HG03175 (cell line): ENCODE results near the gene BSCL2.
"Not testable (repeated sequence)": the region's sequence is repeated elsewhere in the genome, so short reads cannot be mapped to it uniquely, and the experiment has no call there.

ENCODE experiments used
- ATAC-seq: cut with Tn5 transposase; IDR thresholded peaks from one replicate; pipeline ENCODE4 v1.9.1; 2021; ENCODE audit warnings: mild to moderate bottlenecking, moderate library complexity; ENCODE audit not compliant: unreplicated experiment

The BSCL2 gene

DNA sequence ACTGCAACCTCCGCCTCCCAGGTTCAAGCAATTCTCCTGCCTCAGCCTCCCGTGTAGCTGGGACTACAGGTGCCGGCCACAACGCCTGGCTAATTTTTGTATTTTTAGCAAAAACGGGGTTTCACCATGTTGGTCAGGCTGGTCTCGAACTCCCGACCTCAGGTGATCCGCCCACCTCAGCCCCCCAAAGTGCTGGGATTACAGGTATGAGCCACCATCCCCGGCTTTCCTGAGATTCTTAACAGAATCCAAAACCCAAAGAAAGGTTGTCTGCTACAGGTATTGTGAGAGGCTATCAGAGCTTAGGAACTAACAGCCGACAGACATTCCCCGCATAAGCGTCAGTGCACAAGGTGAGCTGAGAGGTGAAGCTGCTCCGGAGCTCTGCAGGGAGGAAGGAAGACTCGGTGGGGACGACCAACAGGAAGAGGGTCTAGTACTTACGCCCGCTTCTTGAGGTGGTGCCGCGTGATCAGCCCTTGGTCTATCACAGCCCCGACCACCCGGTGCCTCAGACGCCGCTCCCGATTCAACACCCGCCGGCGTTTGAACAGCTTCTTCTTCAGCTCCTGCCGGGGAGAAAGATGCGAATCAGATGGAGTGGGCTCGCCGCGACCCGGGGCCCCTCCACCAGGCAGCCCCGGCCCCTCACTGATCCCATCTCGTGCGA lies 42.7 kb downstream of the BSCL2 start:
- ATAC-seq, result peak; percentile 41

- no peak for ATAC-seq
Observed at GRCh38 chr11:62656796-62657429, 50.3 kb downstream of the BSCL2 start.

DNA sequence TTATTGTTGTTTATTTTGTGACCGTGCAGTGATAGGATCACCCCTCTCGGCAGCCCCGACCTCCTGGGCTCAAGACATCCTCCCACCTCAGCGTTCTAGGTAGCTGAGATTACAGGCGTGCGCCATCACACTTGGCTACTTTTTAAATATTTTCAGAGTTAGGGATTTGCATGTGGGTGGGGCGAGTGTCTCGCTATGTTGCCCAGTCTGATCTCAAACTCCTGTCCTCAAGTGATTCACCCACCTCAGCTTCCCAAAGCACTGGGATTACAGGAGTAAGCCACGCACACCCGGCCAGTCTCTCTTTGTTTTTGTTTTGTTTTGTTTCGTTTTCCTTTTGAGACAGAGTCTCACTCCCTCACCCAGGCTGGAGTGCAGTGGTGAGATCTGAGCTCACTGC lies 52.9 kb downstream of the BSCL2 start:
- ATAC-seq, result no peak

DNA sequence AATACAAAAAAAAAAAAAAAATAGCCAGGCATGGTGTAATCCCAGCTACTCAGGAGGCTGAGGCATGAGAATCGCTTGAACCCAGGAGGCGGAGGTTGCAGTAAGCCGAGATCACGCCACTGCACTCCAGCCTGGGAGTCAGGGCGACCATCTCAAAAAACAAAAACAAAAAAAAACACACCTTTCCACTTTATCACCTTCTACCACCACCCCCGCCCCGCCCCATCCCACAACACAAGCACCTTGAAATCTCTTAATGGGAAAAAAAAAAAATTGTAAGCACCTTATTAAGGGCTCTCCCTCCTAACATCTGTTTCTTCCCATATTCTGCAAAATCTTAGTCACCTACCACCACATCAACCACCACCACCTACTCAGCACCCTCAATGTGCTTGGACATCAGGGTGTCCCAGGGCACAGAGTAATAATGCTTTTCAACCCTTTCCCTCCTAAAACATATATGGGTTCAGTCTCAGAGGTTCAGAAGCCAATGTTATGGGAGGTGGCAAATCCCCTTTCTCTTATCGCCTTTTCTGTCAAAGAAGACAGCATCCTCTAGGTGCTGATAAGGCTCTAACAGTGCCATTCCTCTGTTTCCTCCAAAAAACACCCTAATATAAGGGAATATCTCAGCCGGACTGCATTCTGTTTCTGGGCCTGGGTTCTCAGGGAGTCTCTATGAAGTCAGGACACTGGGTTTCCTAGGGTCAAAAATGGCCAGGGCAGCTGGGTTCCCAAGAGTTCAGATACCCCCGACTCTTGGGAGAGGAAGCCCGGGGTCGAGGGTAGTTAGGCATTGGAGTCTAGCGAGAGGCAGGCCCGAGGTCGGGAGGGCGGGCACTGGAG lies 54.8 kb downstream of the BSCL2 start:
- ATAC-seq, result no peak

- not testable (repeated sequence) for ATAC-seq
Observed at GRCh38 chr11:62650283-62650682, 56.9 kb downstream of the BSCL2 start.

DNA sequence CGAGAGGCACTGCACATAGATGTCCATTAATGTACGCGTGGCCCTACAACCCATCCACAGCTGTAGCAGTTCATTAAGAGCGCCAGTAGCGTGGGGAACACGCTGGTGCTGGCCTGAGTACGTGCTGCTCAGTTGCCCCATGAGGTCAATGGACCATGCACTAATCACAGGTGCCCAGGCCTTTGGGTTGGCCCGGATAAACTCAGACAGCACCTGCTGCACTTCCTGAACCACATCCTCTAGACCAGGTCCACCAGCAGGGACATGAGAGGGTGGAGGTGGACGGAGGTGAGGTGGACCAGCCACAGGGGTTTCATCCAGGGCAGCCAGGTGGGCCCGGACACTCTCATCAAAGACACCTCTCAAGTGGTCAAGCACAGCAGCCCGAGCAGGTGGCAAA lies 57.7 kb downstream of the BSCL2 start:
- no peak for ATAC-seq

DNA sequence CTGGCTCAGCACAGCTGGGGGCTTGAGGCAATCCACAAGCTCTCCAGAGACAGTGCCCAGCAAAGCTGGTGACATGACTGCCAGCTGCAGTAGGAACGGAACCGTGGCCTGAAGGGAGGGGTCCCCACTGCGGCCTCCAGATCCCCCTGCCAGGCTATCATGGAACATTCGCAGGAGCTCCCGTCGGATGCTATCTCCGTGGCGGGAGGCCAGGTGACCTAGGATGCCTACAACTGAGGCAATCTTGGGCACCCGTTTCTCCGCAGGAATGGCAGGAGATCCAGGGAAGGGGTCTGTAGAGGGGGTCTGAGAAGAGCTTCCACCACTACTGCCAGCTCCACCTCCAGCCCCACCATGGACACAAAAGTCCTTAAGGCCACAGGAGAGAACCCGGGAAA lies 58.3 kb downstream of the BSCL2 start:
- ATAC-seq, result no peak

GRCh38 chr11:62648185-62648966 lies 58.8 kb downstream of the BSCL2 start:
- ATAC-seq, result no peak

DNA sequence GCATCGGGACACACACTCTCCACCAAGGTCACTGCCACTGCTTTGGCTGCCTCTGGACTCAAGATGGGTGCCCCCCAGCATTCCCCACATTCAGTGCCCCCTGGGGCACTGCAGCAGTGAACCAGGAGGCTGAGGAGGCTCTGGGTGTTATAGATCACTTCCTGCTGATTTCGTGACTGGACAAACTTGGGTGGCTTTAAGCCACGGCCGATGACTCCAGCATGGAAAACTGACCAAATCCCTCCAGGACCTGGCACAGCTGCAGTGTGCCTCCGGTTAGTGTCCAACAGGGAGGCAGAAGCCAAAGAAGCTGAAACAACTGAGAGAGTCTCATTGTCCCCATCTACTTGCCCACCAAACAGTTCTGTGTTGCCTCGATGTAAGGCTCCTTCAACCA lies 59.6 kb downstream of the BSCL2 start:
- no peak for ATAC-seq

GRCh38 chr11:62646825-62647608 lies 60.2 kb downstream of the BSCL2 start:
- no peak for ATAC-seq

DNA sequence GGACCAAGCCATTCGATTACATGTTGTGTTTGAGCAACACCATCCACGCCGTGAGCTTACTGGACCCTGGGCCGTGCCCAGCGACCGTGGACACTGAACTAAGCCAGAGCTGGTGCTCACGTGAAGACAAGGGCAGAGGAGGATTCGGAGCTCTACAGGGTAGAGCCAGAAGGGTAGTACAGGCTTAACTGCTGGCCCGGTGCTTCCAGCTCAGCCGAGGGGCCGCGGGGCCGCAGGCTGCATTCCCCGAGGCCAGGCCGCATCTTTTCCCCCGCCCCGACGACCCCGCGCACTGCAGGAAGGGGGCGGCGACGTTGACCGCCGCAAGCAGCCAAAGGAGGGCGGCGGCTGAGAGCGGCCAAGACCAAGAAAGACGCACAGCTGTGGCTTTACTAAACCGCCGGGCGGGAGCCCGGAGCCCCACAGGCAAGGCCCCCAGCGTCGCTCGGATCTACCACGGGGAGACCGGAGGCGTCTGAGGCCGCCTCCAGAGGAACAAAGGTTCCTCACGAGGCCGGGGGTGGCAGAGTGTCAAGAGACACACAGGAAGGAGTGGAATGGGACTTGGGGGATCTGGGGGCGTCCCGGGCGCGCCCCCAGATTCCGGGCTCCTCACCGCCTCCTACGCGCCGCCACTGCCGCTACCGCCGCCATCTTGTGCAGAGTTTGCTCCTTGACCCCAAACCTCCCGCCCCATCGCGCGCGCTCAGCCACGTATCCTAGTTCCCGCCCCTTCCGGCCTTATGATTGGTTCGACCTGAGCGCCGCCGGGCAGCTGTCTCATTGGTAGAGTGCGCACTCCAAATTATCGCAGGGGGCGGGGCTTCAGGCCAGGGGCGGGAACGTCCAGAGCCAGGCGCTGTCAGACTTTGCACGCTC lies 61.0 kb downstream of the BSCL2 start, which contains the start of gene GANAB:
TSS of gene GANAB (minus strand) at position 668 of the 879 bp plus-strand sequence. CDS start at position 654, 14 bp downstream.
- peak; percentile 97 for ATAC-seq

- ATAC-seq, result no peak
Observed at GRCh38 chr11:62645671-62645945, 61.6 kb downstream of the BSCL2 start.

- no peak for ATAC-seq
Observed at GRCh38 chr11:62644220-62644619, 63.0 kb downstream of the BSCL2 start.
